Breast epithelium (tissue), 3 donors: ENCODE data around the gene NAE1.

Source experiments
- CTCF ChIP-seq, 3 donors: fragments of 450-650 bp; IDR thresholded peaks; one replicate each; pipeline ENCODE4 v1.5.1; 2016 to 2017; ENCODE audit warnings: antibody characterized with exemption in 3 of 3, mild to moderate bottlenecking in 3 of 3, moderate library complexity in 3 of 3
- POLR2A ChIP-seq: fragments of 450-650 bp; IDR thresholded peaks from one replicate; pipeline ENCODE4 v1.6.1; 2016; ENCODE audit warnings: antibody characterized with exemption, mild to moderate bottlenecking, moderate library complexity
- POLR2AphosphoS5 ChIP-seq, 3 donors: sonication (generic); formaldehyde crosslinking; IDR thresholded peaks; one replicate each; pipeline ENCODE4 v1.6.1; 2017; ENCODE audit warnings: antibody characterized with exemption in 3 of 3

- no peak for TF ChIP-seq POLR2AphosphoS5 (IDR thresholded peaks at IDR 0.05)
- no peak for TF ChIP-seq CTCF (IDR thresholded peaks at IDR 0.05)
- no peak for TF ChIP-seq POLR2A
Measured at GRCh38 chr16:66842765-66843164, 12.0 kb upstream of the NAE1 start.
